Measurements from ENCODE around the gene FCN3. TPM values are rescaled to one million over a fixed set of nuclear protein-coding genes. Genes with fewer than 3 reads are reported as not detected.

Gene FCN3
- total RNA-seq = 0.43 TPM in 1 of 2 replicates, not detected in the other

DNA sequence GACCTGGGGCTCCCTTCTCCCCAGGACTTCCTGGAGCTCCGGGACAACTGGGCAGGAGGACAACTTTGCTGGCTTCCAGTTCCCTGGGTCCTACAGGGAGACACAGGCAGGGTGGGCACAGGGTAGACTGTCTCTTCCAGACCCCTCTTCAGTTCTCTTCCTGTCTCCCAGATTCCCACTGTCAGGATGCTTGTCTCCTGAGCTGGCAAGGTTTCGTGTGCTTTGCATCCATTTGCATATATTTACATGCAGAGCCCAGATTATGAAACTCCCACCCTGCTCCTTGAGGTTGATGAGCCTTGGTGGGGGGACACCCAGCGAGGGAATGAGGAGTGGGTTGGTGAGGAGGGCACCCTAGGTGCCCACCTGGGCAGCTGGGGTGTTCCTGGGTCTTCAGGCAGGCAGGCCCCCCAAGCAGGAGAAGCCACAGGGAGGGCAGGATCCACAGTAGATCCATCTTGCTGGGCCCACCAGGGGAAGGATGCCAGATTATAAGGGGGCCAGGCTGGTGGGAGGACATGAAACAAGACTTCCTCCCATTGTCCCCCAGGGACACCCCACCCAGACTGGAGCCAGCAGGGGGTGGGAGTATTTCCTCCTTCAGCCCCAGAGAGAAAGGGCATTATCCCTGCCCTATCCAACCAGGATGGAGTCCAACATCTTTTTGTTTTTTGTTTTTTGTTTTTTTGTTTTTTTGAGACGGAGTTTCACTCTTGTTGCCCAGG lies at the start of gene FCN3:
FCN3 (minus strand) TSS at position 463 of the 725 bp plus-strand sequence; CDS start at position 457, 6 bp downstream.

DNA sequence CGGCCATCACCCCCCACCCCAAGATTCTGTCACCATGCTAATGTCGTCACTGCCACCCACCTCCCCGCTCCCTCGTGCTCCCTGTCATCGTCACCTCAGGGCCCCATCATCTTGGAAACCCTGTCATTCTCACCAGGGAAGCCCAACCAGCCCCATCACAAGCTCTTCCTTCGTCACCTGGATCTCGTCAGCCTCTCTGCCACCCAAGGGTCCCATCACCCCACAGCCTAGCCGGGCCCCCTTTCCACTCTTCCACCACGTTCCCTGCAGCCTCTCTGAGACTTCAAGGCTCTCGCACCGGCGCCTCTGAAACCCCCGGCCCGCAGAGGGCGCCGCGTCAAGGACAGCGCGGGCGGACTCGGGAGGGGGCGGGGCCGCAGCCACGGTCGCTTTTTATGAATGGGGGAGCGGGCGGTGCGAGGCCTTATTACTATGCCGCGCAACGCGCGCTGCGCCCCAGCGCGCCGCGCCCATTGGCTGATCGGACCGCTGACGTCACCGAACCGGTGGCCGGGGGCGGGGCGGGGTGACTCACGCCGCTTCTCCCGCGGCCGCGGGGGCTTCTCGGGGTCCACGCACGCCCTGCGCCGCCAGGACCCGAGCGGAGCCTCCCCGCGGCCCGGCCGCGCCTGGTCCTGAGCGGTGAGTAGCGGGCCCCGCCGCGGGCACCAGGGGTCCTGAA lies 17.6 kb upstream of the FCN3 start, which contains the start of gene GPR3:
GPR3 (plus strand) TSS at position 527 of the 682 bp plus-strand sequence. CDS start 1,177 bp downstream, outside the sequence.

DNA sequence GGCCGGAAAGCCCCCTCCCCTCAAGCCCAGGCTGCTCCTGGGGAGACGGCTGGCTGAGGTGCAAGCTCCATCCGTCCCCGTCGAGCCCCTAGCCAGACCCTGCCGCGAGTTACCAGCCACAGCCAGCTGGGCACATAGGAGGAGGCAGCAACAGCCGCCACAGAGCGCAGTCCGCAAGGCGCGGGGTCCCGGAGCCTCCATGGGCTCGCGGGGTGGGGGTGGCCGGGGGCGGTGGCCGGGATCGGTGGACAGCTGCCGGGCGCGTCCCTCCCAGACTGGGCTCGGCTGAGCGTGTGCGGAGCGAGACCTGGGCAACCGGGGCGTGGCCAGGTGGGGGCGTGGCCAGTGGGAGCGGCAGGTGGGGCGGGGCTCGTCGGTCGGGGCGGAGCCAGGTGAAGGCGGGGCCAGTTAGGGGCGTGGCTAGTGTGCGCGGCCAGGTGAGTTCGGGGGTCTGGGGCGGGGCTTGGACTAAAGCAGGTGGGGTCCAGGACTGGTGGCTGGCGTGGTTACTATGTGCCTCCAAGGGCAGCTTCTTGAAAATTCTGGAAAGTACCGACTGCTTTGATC lies 8.5 kb upstream of the FCN3 start, which contains the start of gene CD164L2:
CD164L2 (minus strand) TSS at position 295 of the 567 bp plus-strand sequence; CDS start at position 201, 94 bp downstream.

DNA sequence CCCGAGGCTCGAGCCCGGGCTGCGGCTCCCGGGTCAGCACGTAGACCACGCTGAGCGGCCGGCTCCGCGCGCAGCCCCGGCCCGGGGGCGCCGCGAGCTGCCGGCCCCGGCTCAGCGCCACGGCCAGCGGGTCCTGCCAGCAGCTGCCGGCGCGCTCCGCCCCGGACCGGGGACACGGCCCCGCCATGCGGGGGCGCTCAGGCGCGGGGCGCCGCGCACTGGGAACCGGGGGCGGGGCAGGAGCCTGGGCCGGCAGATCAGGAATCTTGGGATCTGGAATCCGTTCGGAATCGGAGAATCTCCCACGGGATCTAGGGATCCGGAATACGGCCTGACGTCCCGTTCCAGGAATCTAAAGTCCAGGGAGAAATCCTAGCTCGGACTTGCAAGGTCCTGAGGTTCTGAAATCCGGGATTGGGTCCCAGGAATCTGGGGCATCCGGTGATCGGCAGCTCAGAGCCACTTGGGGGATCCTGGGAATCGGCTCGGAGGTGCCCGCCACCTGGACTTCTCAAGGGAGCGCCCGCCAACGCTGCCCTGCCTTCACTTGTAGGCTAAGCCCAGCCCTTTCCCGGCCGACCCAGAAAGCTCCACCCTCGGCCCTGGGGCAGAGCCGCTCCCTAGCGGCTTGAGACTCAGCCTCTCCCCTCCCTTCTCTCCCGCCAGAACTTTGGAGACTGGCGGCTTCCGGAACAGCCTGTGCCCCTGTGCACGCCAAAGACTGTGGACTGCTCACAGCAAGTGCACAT lies 8.0 kb downstream of the FCN3 start, which contains the start of gene MAP3K6:
MAP3K6 (minus strand) TSS at position 551 of the 749 bp plus-strand sequence; CDS start at position 187, 364 bp downstream.

DNA sequence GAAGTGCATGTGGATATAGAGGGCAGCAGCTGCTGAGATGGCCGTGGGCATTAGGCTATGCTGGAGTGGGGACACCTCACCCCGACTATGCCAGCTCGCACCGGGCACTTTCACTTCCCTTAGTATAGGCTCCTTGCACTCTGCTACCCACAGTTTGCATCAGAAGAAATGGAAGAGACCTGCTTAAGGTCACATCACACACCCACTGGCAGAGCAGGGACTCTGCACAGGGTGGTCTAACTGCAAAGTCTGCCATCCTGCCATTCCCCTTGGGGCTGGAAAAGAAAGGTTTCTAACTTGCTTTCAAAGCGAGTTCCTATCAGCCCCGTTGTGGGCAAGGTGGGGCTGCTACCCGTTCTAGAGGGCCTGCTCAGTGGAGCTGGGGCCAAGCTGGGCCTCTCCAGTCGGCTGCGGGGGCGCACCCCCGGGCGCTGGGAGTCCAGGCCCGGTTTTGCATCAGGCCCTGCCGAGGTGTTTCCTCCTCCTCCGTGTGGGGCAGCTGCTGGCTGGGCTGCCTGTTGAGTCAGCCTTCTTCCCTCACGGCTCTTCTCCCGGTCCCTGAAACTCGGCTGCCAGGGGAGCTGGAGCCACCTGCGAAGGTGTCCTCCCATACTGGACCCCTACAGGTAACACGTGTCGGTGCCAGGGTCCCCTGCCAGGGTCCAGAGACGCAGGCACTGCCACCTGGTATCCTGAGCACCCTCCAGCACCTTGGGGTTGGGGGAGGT lies 32.9 kb downstream of the FCN3 start, which contains the start of gene SYTL1:
SYTL1 (plus strand) TSS at position 498 of the 728 bp plus-strand sequence. CDS start 3,313 bp downstream, outside the sequence.

DNA sequence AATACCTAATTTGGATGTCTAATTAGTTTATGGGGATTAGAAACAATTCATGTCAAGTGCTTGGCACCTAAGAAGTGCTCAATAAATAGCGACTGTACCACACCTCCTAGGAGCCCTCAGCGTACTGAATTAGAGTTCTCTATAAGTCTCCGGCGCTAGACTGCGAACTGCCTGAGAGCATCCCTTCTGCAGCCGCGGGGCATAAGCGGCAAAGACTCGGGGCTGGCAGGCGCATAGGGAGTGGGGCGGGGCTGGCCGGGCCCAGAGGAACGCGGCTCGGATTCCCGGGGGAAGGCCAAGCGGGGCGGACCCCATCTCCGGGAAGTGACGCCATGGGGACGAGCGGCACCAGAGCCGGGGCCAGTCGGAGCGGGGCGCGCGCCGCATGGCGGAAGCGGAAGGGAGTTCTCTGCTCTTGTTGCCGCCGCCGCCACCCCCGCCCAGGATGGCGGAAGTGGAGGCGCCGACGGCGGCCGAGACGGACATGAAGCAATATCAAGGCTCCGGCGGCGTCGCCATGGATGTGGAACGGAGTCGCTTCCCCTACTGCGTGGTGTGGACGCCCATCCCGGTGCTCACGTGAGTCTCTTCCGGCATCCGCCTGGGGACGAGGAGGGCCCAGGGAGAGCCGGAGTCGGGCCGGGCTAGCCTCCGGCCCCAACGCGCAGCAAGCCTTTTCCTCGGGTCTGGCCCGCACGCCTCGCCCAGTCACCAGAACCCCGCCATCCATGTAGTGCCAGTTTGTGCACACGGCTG lies 52.6 kb downstream of the FCN3 start, which contains the start of gene TMEM222:
TMEM222 (plus strand) TSS at position 351 of the 756 bp plus-strand sequence; CDS start at position 386, 35 bp downstream.

Other genes starting within 250 kb of the FCN3 start
- 4.9 and 6.7 TPM in 2 replicates for gene SLC9A1, start 219.7 kb downstream of the FCN3 start, total RNA-seq
- gene WDTC1, start 140.2 kb downstream of the FCN3 start, total RNA-seq = 16.4 and 21.1 TPM in 2 replicates
- 15.1 and 21.2 TPM in 2 replicates for gene TMEM222, start 52.7 kb downstream of the FCN3 start, total RNA-seq
- 53.7 and 64.3 TPM in 2 replicates for gene SYTL1, start 32.8 kb downstream of the FCN3 start, total RNA-seq
- 20.7 and 26.6 TPM in 2 replicates for gene MAP3K6, start 7.9 kb downstream of the FCN3 start, total RNA-seq
- gene CD164L2, start 8.5 kb upstream of the FCN3 start, total RNA-seq = 1.2 and 4.0 TPM in 2 replicates
- gene GPR3, start 17.8 kb upstream of the FCN3 start, total RNA-seq = 0.24 TPM in 1 of 2 replicates, not detected in the other
- gene WASF2, start 115.3 kb upstream of the FCN3 start, total RNA-seq = 27.5 and 49.4 TPM in 2 replicates
- gene AHDC1, start 229.3 kb upstream of the FCN3 start, total RNA-seq = 13.0 and 13.3 TPM in 2 replicates